ENCODE data around the gene LHPP.
"Not testable (repeated sequence)": the region's sequence is repeated elsewhere in the genome, so short reads cannot be mapped to it uniquely, and the experiment has no call there.

LHPP gene

DNA sequence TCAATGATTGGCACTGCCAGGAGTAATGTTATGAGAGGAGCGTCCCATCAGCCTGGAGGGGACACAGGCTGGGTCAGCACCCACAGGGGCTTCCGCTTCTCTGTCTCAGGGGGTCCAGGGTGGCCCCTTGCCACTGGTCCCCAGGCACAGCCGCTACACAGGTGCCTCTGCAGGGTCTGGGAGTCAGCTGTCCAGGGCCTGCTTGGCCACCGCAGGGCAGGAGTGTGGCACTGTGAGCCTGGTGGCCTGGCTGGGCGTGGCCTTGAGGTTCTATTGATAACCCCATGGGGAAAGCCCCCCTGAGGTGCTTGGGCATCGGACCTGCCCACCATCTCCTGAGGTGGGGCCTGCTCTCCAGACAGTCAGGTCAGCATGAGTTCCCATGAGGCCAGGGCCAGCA is 136.6 kb downstream of the LHPP start:
- no peak for DNase-seq

- DNase-seq: no peak
These were observed 137.4 kb downstream of the LHPP start for GRCh38 chr10:124598773-124599587.

- DNase-seq: no peak
These were observed 138.0 kb downstream of the LHPP start for GRCh38 chr10:124599588-124600050.

DNA sequence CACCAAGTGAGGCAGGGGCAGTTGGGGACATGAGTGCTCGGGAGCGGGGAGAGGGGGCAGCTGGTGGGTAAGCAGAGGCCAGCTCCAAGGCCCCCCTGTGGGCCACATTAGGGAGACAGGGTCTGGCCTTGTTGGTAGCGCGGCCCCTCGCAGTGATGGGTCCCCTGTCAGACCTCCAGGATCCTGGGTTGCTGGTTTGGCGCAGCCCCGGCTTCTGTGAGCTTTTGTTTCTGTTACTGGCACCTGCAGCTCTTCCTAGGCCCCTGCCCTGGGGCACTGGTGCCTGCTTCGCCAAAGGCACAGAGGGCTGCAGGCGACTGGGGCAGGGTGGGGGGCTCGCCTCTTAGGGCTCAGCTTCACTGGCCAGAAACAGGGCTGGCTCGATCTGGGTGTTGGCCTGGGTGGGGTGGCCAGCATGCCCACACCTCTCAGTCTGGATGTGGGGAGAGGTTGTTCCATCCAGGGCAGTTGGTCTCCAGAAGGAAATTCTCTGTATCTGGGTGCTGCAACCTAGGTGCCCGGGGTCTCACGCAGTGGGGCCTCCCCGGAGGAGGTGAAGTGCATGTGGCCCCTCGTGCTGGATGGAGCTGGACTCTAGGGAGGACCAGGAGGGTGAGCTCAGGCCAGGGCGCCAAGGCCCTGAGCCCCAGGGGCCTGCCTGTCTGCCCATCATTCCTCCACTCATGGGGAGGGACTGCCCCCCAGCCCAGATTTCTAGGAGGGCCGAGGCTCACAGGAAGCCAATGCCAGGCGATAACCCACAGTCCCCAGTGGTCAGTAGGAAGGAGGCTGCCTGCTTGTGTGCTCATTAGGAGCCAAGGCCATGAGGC is 138.6 kb downstream of the LHPP start:
- DNase-seq: no peak

DNA sequence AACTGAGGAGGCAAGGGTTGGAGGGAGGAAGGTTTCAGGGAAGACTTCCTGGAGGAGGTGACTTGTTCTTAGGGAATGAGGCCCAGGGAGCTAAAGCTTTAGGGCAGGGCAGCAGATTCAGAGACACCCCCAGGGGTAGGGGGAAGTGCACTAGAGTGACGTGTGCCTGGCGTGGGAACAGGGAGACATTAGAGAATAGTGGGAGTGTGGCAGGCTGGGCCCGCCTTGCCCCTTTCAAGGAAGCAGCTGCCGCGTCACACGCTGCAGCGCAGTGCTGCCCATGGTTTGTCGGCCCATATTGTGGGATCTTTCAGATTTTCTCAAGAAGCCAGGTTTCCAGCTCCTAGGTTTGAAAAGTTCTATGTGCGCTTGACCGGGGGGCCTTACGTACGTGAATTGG is 139.4 kb downstream of the LHPP start:
- DNase-seq: no peak

GRCh38 chr10:124601431-124602120 is 140.0 kb downstream of the LHPP start:
- no peak for DNase-seq

GRCh38 chr10:124602121-124602561 is 140.5 kb downstream of the LHPP start:
- no peak for DNase-seq

DNA sequence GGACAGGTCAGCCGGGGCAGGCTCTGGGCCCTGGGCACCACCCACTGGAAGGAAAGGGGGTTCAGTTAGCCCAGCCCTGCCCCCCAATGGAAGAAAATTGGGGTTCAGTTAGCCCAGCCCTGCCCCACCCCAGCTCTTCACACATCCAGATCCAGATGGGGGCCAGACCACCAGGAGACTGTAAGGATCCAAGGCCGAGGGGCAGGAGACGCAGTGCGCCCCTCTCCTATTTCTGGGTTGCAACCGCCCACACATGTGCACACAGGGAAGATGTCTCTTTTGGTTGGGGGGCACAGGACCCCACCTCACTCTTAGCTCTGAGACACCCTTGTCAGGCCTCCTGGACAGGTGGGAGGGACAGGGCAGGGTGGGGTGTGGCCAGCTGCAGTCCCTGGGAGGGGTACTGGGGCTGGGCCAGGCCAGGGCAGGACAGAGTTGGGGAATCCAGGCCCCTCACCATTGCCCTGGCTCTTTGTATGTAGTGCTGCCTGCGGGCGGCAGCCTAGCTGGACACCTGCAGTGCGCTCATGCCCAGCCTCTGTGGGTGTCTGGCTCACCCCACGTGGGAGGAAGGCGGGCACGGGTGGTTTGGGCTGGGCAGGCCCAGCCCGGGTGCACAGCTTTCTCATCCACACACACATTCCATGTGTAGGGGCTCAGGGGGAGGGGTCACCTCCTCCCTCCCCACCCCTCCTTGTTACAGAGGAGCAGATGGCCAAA is 141.2 kb downstream of the LHPP start:
- no peak for DNase-seq

DNA sequence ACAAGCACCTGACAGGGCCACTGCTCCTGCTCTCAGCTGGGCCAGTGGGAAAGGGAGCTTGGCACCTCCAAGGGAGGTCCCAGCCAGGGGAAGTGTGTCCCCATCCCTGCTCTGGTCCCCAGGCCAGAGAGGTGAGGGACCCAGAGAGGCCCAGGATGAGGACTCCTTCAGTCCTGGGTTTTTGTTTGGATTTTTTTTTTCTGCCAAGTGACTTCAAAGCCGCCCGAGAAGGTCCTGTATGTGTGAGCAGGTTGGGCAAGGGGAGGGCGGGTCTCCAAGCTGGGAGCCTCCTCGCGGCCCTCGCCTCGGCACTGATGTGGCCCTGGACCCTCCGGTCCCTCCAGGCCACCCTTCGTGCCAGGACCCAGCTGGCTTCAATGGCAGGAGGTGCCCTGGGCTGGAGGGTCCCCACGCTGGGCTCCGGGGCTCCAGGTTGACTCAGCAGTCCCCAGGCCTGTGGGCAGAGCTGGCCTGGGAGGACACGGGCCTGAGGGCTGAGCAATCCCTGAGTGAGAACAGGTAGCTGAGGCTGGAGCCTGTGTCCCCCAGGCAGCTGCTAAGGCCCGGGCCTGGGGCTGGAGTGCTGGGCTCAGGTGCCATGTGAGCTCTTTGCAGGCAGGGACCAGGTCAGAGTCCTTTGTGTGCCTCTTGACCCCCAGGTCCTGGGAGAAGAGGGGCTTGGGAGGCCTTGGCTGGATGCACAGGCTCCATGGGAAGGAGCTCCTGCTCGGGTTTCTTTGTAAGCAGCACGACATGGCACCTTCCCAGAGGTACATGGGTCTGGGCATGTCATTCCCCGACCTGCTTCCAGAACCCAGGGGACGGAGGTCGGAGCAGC is 142.0 kb downstream of the LHPP start:
- DNase-seq: no peak

GRCh38 chr10:124604214-124605000 is 142.8 kb downstream of the LHPP start:
- DNase-seq: no peak

GRCh38 chr10:124605001-124605370 is 143.4 kb downstream of the LHPP start:
- no peak for DNase-seq

DNA sequence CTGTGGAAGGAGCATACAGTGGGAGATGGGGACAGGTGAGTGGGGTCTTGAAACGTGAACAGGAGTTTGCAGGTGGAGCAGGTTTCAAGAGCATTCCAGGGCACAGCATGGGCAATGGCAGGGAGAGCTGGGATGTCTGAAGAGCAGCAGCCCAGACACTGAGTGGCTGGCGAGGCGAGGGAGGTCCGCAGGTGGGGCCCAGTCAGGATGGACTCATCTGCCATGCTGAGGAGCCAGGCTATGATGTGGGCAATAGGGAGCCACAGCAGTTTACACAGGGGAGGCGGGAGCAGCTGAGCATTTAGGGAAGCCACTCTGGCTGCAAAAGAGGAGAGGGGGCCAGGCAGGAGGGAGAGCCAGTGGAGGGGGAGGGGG is 143.8 kb downstream of the LHPP start:
- DNase-seq: no peak

DNA sequence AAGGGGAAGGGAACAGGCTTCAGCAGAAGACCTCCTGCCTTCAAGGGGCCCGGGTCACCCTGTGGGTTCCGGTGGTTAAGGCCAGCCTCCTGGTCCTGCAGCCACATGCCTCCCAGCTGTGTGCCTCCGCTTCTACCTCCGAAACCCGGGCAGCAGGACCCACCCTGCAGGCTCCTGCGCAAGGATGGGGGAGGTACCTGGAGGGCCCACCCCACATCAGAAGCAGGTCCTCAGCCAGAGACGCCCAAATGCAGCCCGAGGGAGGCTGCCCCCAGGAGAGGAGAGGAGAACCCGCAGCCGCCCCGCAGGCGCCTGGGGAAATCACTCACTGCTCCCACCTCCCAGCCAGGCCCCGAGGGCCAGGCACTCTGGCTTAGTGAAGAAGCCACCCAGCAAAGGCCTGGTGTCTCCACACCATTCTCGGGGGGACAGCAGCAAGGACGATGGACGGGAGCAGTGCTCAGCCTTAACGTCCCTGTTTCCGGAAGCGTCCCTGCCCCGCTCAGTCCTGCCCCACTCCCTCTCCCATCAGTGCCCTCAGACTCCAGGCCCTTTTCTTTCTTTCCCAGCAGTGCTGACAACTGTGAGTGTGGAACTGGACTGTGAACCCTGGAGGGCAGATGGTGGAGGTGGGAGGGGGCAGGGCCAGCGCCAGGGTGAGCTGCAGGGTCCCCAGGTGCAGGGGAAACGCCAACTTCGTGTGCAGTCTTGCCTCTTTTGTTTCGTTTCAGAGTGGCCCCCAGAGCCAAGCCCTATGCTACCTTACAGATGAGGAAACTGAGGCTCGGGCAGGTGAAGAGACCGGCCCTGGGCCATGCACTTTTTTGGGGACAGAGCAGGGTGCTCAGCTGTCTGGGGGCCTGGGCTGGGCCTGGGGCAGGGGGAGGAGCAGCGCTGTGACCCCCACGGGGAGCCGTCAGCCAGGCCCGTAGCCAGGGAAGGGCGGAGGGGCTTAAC is 144.5 kb downstream of the LHPP start:
- no peak for DNase-seq

GRCh38 chr10:124606822-124607221 is 145.2 kb downstream of the LHPP start:
- no peak for DNase-seq

DNA sequence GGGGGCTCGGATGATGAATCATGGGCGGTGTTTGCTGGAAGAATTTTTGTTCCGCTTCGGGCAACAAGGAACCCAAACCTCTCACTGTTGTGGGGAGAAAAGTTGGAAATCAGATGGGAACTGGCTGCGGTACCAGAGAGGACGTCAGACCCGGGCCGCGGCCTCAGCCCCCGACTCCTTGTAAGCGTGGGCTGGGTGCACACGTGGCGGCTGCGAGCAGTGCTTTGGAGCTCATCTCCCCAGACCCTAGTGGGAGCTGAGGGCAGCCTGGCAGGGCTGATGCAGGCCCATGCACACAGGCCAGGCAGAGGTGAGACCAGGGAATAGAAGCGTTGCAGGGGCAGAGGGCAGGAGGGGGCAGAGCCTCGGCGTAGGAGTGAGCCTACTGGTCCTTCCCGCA is 146.1 kb downstream of the LHPP start:
- no peak for DNase-seq

- no peak for DNase-seq
These were observed 146.6 kb downstream of the LHPP start for GRCh38 chr10:124608093-124608721.

GRCh38 chr10:124609698-124610097 is 148.1 kb downstream of the LHPP start:
- DNase-seq: no peak

GRCh38 chr10:124610186-124610585 is 148.6 kb downstream of the LHPP start:
- DNase-seq: not testable (repeated sequence)

- not testable (repeated sequence) for DNase-seq
These were observed 149.2 kb downstream of the LHPP start for GRCh38 chr10:124610851-124611250.

Measured in T1000 (cell line).